ENCODE data around the gene OGDH. TPM values are rescaled to one million over a fixed set of nuclear protein-coding genes. Genes with fewer than 3 reads are reported as not detected.

The OGDH gene
- total RNA-seq, 1 experiment from 2014 or later = 69.1 TPM

GRCh38 chr7:44757311-44757710 lies 150.9 kb downstream of the OGDH start:
- DNase-seq (ENCODE audit: low read depth, low spot score) (no peak), ATAC-seq (no peak)
- Histone ChIP-seq H3K4me1 (ENCODE audit: control insufficient read depth in 1 of 2, insufficient read depth in 2 of 2, low read length in 2 of 2) (peaks cover 10 to 26% of the 10 kb centered on the region in 2 experiments), H3K36me3 (ENCODE audit: control insufficient read depth in 1 of 2, insufficient read depth in 2 of 2, low read length in 2 of 2) (peaks cover 3 to 8% of the 10 kb centered on the region in 2 experiments; a peak in 2 of 4 replicates), H3K9me2 (ENCODE audit: insufficient read depth) (no peaks in the 10 kb centered on the region), H3K27ac (ENCODE audit: low read depth, low read length) (no peak overlapping the region), H3K27me3 (ENCODE audit: insufficient read depth, low read length) (no peaks in the 10 kb centered on the region), H2AFZ (ENCODE audit: low read depth, low read length, poor library complexity, severe bottlenecking) (no peak overlapping the region), H3K9ac (ENCODE audit: low read length) (no peak overlapping the region), H3K79me2 (ENCODE audit: insufficient read depth, low read length) (peaks cover 28% of the 10 kb centered on the region), H3K9me3 (ENCODE audit: control insufficient read depth in 1 of 2, insufficient read depth in 1 of 2, low read depth in 1 of 2, low read length in 2 of 2) (no peaks in the 10 kb centered on the region), H3K4me3 (replicated peaks in 1 of 2; ENCODE audit: low read depth in 1 of 2, low read length in 2 of 2) (no peak overlapping the region), H3K4me2 (ENCODE audit: low read length) (no peak overlapping the region), H4K20me1 (ENCODE audit: insufficient read depth) (no peaks in the 10 kb centered on the region)
- intact Hi-C loops (cut with micrococcal nuclease) = no loop called here
- CTCF ChIA-PET = no interaction called here
- BruUV-seq (replicated peaks) = no TSS peak
- RAD21 ChIA-PET (ENCODE audit: low non-redundant PET in 1 of 2, low total read pairs in 2 of 2, uncharacterized antibody in 2 of 2, unreplicated experiment in 2 of 2) = interaction anchor here in 1 of 2 experiments (0.7 kb wide), 1 partner anchor 70 kb away, joined by 3 read pairs; no protein-coding TSS in a partner anchor
- POLR2A ChIA-PET = no interaction called here
- TF ChIP-seq CBX3 (IDR thresholded peaks at IDR 0.05; ENCODE audit: low read depth) (no peak), SP1 (IDR thresholded peaks at IDR 0.05; ENCODE audit: low read depth) (no peak), YY1 (IDR thresholded peaks at IDR 0.05; ENCODE audit: extremely low read depth, insufficient replicate concordance, low read depth, low read length) (no peak), CEBPB (IDR thresholded peaks at IDR 0.05; ENCODE audit: low read depth) (no peak), FOSL1 (IDR thresholded peaks at IDR 0.05; ENCODE audit: low read depth) (no peak)

DNA sequence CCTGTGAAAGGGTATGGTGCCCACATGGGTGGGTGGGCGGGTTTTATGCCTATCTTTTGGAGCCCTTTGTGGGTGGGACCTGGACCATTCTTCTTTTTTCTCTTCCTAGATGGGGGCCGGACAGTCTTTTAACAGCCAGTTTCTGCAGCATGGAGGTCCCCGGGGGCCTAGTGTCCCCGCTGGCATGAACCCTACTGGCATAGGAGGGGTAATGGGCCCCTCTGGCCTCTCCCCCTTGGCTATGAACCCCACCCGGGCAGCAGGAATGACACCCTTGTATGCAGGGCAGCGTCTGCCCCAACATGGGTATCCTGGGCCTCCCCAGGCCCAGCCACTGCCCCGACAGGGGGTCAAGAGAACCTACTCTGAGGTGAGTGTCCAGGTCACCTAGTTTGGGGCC lies 151.3 kb downstream of the OGDH start:
- H3K27me3 ChIP-seq (ENCODE audit: insufficient read depth, low read length) = no peaks in the 10 kb centered on the region
- ChIA-PET RAD21 (ENCODE audit: low non-redundant PET in 1 of 2, low total read pairs in 2 of 2, uncharacterized antibody in 2 of 2, unreplicated experiment in 2 of 2) (no interaction called here), POLR2A (no interaction called here), CTCF (no interaction called here)
- peaks cover 3 to 10% of the 10 kb centered on the region in 2 experiments; a peak in 3 of 4 replicates for H3K36me3 ChIP-seq (ENCODE audit: control insufficient read depth in 1 of 2, insufficient read depth in 2 of 2, low read length in 2 of 2)
- ATAC-seq = no peak
- no peaks in the 10 kb centered on the region for H3K9me3 ChIP-seq (ENCODE audit: control insufficient read depth in 1 of 2, insufficient read depth in 1 of 2, low read depth in 1 of 2, low read length in 2 of 2)
- H2AFZ ChIP-seq (ENCODE audit: low read depth, low read length, poor library complexity, severe bottlenecking) = no peak overlapping the region
- H3K27ac ChIP-seq (ENCODE audit: low read depth, low read length) = no peak overlapping the region
- TF ChIP-seq CBX3 (IDR thresholded peaks at IDR 0.05; ENCODE audit: low read depth) (no peak), CTCF (IDR thresholded peaks at IDR 0.05 in 2 of 3, conservative IDR thresholded peaks at IDR 0.05 in 1 of 3; ENCODE audit: borderline replicate concordance in 1 of 3, insufficient read depth in 1 of 3, low read depth in 2 of 3, low read length in 2 of 3) (no peak), EZH2phosphoT487 (IDR thresholded peaks at IDR 0.05; ENCODE audit: borderline replicate concordance) (no peak), RAD21 (IDR thresholded peaks at IDR 0.05; ENCODE audit: low read depth) (no peak)
- TF ChIP-seq, protein P1, sequence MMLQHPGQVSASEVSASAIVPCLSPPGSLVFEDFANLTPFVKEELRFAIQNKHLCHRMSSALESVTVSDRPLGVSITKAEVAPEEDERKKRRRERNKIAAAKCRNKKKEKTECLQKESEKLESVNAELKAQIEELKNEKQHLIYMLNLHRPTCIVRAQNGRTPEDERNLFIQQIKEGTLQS (IDR thresholded peaks at IDR 0.05) = no peak
- intact Hi-C loops (cut with micrococcal nuclease) = no loop called here
- no peak for DNase-seq (ENCODE audit: low read depth, low spot score)
- H3K79me2 ChIP-seq (ENCODE audit: insufficient read depth, low read length) = peaks cover 28% of the 10 kb centered on the region
- no peak overlapping the region for H3K4me2 ChIP-seq (ENCODE audit: low read length)
- H4K20me1 ChIP-seq (ENCODE audit: insufficient read depth) = no peaks in the 10 kb centered on the region
- H3K4me1 ChIP-seq (ENCODE audit: control insufficient read depth in 1 of 2, insufficient read depth in 2 of 2, low read length in 2 of 2) = peaks cover 12 to 28% of the 10 kb centered on the region in 2 experiments
- H3K4me3 ChIP-seq (replicated peaks in 1 of 2; ENCODE audit: low read depth in 1 of 2, low read length in 2 of 2) = no peak overlapping the region
- BruUV-seq (replicated peaks) = no TSS peak
- no peaks in the 10 kb centered on the region for H3K9me2 ChIP-seq (ENCODE audit: insufficient read depth)
- H3K9ac ChIP-seq (ENCODE audit: low read length) = no peak overlapping the region

Other genes with a start within 250 kb of the OGDH start
- 94.6 TPM for gene NUDCD3, start 116.0 kb upstream of the OGDH start, total RNA-seq (2021; ENCODE audit: unreplicated experiment)
- 0.15 TPM for gene NPC1L1, start 65.3 kb upstream of the OGDH start, total RNA-seq (2021; ENCODE audit: unreplicated experiment)
- 119 TPM for gene DDX56, start 32.7 kb upstream of the OGDH start, total RNA-seq (2021; ENCODE audit: unreplicated experiment)
- 67.3 TPM for gene TMED4, start 24.4 kb upstream of the OGDH start, total RNA-seq (2021; ENCODE audit: unreplicated experiment)
- gene ZMIZ2, start 142.2 kb downstream of the OGDH start, total RNA-seq (2021; ENCODE audit: unreplicated experiment) = 91.3 TPM
- gene PPIA, start 190.1 kb downstream of the OGDH start, total RNA-seq (2021; ENCODE audit: unreplicated experiment) = 2,836 TPM
- 226 TPM for gene H2AZ2, start 241.5 kb downstream of the OGDH start, total RNA-seq (2021; ENCODE audit: unreplicated experiment)

Measured in HCT116 (cell line).